Natural killer cell (primary cell): ENCODE data around the gene NIPAL4. TPM values are rescaled to one million over a fixed set of nuclear protein-coding genes. Genes with fewer than 3 reads are reported as not detected.

Experiments used
- ATAC-seq, 3 donors: fragments of 150-1000 bp in 2 of 3; fragments of 200-7000 bp in 1 of 3; cut with Tn5 transposase; 1 replicate in 1 of 3; 2 replicates in 2 of 3; pipeline ENCODE4 v1.10.0; 2021; ENCODE audit warnings: mild to moderate bottlenecking in 2 of 3, moderate library complexity in 2 of 3
- DNase-seq, 2 donors: peaks; one replicate each; pipeline versions ENCODE4 v3.0.0 to v3.0.0-alpha.2; 2013 to 2021; ENCODE audit warnings: mixed read lengths in 1 of 2
- H3K27ac ChIP-seq: one replicate; pipeline ENCODE4 v1.5.1; 2013; ENCODE audit warnings: mild to moderate bottlenecking, low read length
- H3K27me3 ChIP-seq: one replicate; pipeline ENCODE4 v1.6.1; 2013; ENCODE audit warnings: low read length; ENCODE audit not compliant: control insufficient read depth, insufficient read depth
- H3K36me3 ChIP-seq: one replicate; pipeline ENCODE4 v1.6.1; 2013; ENCODE audit warnings: low read length; ENCODE audit not compliant: control insufficient read depth, insufficient read depth
- H3K4me1 ChIP-seq: one replicate; pipeline ENCODE4 v1.6.1; 2013; ENCODE audit warnings: low read length; ENCODE audit not compliant: control insufficient read depth, insufficient read depth
- H3K4me3 ChIP-seq: one replicate; pipeline ENCODE4 v1.5.1; 2013; ENCODE audit warnings: low read length
- H3K9me3 ChIP-seq: one replicate; pipeline ENCODE4 v1.6.1; 2013; ENCODE audit warnings: low read length; ENCODE audit not compliant: control insufficient read depth, insufficient read depth
- H3K27ac Mint-ChIP-seq, 2 donors: one replicate each; pipeline ENCODE4 v1.8.0; 2022; ENCODE audit warnings: mild to moderate bottlenecking in 2 of 2, mixed read lengths in 2 of 2, moderate library complexity in 1 of 2
- H3K27me3 Mint-ChIP-seq, 2 donors: one replicate each; pipeline ENCODE4 v1.8.0; 2022; ENCODE audit warnings: low read depth in 2 of 2, mixed read lengths in 2 of 2
- H3K36me3 Mint-ChIP-seq: one replicate; pipeline ENCODE4 v1.8.0; 2022; ENCODE audit warnings: mixed read lengths
- H3K4me1 Mint-ChIP-seq, 2 donors: one replicate each; pipeline ENCODE4 v1.8.0; 2022; ENCODE audit warnings: mixed read lengths in 2 of 2
- H3K4me3 Mint-ChIP-seq: one replicate; pipeline ENCODE4 v1.8.0; 2022; ENCODE audit warnings: mild to moderate bottlenecking, moderate library complexity, mixed read lengths
- H3K9me3 Mint-ChIP-seq, 2 donors: one replicate each; pipeline ENCODE4 v1.8.0; 2022; ENCODE audit warnings: mixed read lengths in 2 of 2
- WGBS: methylation state at CpG from one replicate; pipeline ENCODE4 v1.1.7; 2013; ENCODE audit warnings: missing lambda C conversion rate; ENCODE audit not compliant: insufficient coverage; 5-methylcytosine and 5-hydroxymethylcytosine counted together
- intact Hi-C: fragments of 100-400 bp; cut with micrococcal nuclease; formaldehyde crosslinking; loops from one replicate; pipeline ENCODE4 v1.14.2; 2022
- total RNA-seq, 4 donors: library from RNA; stranded (reverse); fragments of 120-200 nt in 1 of 4; gene quantifications; one replicate each; pipeline versions ENCODE4 v1.2.3 to v1.2.4, GENCODE V29; 2013 to 2022
- TF ChIP-seq, protein P1 (sequence below): fragments of 200-600 bp; IDR thresholded peaks from one replicate; pipeline ENCODE4 v1.8.0; 2022; ENCODE audit warnings: antibody characterized with exemption

NIPAL4 gene
- total RNA-seq, 3 donors from 2014 or later (not counting 1 experiment from before 2014, with no cell fraction given) = 0.39 to 1.3 TPM; not detected in 1

DNA sequence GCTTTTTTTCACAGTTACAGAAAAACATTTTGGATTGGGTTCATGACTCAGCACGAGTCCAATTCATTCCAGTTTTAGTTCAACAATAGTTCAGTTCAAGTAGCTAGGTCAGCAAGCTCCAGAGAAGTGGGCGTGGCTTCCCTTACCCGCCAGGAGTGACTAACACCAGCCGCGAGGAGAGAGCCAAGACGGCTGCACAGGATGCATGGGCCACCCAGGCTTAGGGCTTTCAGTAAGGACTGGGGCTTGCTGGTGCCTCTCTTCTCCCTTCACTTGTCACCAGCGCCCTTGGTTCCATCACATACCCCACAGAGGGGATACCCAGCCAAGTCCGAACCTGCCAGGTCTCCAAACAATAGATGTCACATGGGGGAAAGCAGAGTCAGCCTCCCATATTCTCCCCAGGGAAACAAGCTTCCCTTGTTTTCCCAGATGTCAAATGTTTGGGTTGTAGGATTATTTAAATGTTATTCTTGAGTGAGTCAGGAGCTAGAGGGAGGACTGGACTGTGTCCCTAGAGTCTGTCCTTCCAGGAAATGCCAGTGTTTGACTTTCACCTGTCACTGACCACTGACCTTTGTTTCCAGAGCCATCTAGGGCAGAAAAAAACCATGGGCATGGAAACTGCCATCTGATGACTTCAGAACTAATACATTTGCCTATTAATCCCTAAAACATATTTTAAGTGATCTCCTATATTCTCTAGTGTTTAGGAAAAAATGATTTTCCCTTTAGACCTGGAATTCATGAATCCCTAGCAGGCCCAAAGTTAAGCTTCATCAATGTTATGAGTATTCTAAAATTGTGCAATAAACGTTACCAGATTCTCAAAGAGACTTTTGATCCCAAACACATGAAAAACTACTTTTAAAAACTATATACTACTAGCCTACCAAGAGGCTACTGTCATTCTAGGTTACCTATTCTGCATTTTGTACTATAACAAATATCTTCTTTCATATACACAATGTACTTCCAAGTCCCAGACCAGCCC lies 51.9 kb downstream of the NIPAL4 start:
- 84% methylated on average over 9 of the region's 9 CpGs for WGBS
- H3K27ac Mint-ChIP-seq = no peak overlapping the region
- peak in 1 of 2 donors; percentile 14 for DNase-seq
- no peak for ATAC-seq
- no peak overlapping the region for H3K4me3 ChIP-seq
- no peaks in the 10 kb centered on the region for H3K27me3 ChIP-seq
- intact Hi-C loops = no loop called here
- no peaks in the 10 kb centered on the region for H3K36me3 Mint-ChIP-seq
- H3K27ac ChIP-seq = no peak overlapping the region
- no peaks in the 10 kb centered on the region for H3K9me3 Mint-ChIP-seq
- no peak overlapping the region for H3K4me3 Mint-ChIP-seq
- no peaks in the 10 kb centered on the region for H3K36me3 ChIP-seq
- peaks cover 0 to 3% of the 10 kb centered on the region in 2 donors for H3K27me3 Mint-ChIP-seq
- TF ChIP-seq, protein P1, sequence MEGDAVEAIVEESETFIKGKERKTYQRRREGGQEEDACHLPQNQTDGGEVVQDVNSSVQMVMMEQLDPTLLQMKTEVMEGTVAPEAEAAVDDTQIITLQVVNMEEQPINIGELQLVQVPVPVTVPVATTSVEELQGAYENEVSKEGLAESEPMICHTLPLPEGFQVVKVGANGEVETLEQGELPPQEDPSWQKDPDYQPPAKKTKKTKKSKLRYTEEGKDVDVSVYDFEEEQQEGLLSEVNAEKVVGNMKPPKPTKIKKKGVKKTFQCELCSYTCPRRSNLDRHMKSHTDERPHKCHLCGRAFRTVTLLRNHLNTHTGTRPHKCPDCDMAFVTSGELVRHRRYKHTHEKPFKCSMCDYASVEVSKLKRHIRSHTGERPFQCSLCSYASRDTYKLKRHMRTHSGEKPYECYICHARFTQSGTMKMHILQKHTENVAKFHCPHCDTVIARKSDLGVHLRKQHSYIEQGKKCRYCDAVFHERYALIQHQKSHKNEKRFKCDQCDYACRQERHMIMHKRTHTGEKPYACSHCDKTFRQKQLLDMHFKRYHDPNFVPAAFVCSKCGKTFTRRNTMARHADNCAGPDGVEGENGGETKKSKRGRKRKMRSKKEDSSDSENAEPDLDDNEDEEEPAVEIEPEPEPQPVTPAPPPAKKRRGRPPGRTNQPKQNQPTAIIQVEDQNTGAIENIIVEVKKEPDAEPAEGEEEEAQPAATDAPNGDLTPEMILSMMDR = no peak
- H3K4me1 ChIP-seq = no peaks in the 10 kb centered on the region
- no peaks in the 10 kb centered on the region for H3K4me1 Mint-ChIP-seq
- no peaks in the 10 kb centered on the region for H3K9me3 ChIP-seq

DNA sequence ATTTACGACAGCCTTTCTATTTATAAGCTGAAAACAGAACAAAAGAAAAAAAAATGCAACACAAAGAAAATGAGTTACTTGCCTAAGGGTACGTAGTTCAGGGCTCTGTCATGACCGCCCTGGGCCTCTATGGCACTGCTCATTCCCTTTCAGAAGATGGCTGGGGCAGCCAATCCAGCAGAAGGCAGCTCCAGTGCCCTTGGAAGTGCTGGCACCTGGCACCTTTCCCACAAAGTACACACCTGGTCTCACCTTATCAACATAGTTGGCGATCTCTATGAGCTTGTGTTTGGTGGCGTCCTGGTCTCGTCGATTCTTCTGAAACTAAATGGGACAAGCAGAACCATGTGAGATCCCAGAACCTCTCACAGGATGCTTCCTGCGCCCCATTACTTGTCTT lies 53.2 kb downstream of the NIPAL4 start:
- Mint-ChIP-seq H3K36me3 (no peaks in the 10 kb centered on the region), H3K27ac (no peak overlapping the region), H3K4me1 (no peaks in the 10 kb centered on the region)

DNA sequence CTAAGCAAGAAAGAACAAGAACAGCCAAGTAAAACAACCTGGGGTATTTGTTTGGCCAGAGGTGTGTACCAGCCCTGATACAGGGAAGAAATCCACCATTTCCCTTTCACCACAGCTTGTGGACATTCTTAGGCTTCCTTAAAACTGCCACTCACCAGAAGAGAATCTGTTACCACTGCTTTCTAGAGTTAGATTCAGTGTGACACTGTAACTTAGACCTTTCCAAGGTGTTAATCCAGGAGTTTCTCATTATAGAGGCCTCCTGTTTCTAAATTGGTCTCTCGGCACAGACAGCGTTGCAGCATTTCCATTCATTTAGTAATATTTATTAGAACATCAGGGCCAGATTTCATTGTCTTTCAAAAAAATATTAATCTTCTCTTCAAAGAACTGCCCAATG lies 55.0 kb downstream of the NIPAL4 start:
- Mint-ChIP-seq H3K27ac (no peak overlapping the region), H3K27me3 (peaks cover 0 to 3% of the 10 kb centered on the region in 2 donors), H3K36me3 (no peaks in the 10 kb centered on the region), H3K4me3 (no peak overlapping the region), H3K4me1 (no peaks in the 10 kb centered on the region), H3K9me3 (no peaks in the 10 kb centered on the region)
- Histone ChIP-seq H3K36me3 (no peaks in the 10 kb centered on the region), H3K4me1 (no peaks in the 10 kb centered on the region), H3K4me3 (no peak overlapping the region), H3K27me3 (no peaks in the 10 kb centered on the region), H3K9me3 (no peaks in the 10 kb centered on the region), H3K27ac (no peak overlapping the region)
- ATAC-seq = no peak
- TF ChIP-seq, protein P1 = no peak
- intact Hi-C loops = no loop called here
- no peak for DNase-seq
- WGBS = 100% methylated on average over 2 of the region's 2 CpGs

More for the DNA sequence above, 53.2 kb downstream of the NIPAL4 start:
- Histone ChIP-seq H3K36me3 (no peaks in the 10 kb centered on the region), H3K4me3 (no peak overlapping the region), H3K4me1 (no peaks in the 10 kb centered on the region), H3K9me3 (no peaks in the 10 kb centered on the region), H3K27ac (no peak overlapping the region), H3K27me3 (no peaks in the 10 kb centered on the region)
- Mint-ChIP-seq H3K27me3 (peaks cover 0 to 3% of the 10 kb centered on the region in 2 donors), H3K4me3 (no peak overlapping the region), H3K9me3 (no peaks in the 10 kb centered on the region)
- DNase-seq (no peak), ATAC-seq (no peak)
- intact Hi-C loops = no loop called here
- 89% methylated on average over 8 of the region's 8 CpGs for WGBS
- TF ChIP-seq, protein P1 = no peak
